Colon (tissue), 2 donors: ENCODE data around the gene DHRS4L2.
"Not testable (repeated sequence)": the region's sequence is repeated elsewhere in the genome, so short reads cannot be mapped to it uniquely, and the experiment has no call there.

Source experiments
- FAIRE-seq: peaks from 2 replicates; lab custom pipeline; 2012; peaks lifted over from hg19 to GRCh38; lab: Jason Lieb, UNC
- donor health status: control.
- donor health status: control.

Gene DHRS4L2

GRCh38 chr14:23974041-23974440 is 14.7 kb upstream of the DHRS4L2 start:
- FAIRE-seq: not testable (repeated sequence)

GRCh38 chr14:23977208-23977607 is 11.5 kb upstream of the DHRS4L2 start:
- not testable (repeated sequence) for FAIRE-seq

DNA sequence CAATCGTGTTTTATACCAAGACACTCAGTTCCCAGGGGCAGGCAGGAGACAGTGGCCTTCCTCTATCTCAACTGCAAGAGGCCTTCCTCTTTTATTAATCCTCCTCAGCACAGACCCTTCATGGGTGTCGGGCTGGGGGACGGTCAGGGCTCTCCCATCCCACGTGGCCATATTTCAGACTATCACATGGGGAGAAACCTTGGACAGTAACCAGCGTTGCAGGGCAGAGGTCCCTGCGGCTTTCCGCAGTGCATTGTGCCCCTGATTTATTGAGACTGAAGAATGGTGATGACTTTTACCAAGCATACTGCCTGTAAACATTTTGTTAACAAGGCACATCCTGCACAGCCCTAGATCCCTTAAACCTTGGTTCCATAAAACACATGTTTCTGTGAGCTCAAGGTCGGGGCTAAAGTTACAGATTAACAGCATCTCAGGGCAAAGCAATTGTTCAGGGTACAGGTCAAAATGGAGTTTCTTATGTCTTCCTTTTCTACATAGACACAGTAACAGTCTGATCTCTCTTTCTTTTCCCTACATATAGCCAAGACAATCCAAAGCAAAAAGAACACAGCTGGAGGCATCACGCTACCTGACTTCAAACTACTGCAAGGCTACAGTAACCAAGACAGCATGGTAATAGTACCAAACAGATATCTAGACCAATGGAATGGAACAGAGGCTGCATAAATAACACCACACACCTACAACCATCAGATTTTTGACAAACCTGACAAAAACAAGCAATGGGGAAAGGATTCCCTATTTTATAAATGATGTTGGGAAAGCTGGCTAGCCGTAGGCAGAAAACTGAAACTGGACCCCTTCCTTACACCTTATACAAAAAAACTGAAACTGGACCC is 6.5 kb upstream of the DHRS4L2 start:
- FAIRE-seq: not testable (repeated sequence)

DNA sequence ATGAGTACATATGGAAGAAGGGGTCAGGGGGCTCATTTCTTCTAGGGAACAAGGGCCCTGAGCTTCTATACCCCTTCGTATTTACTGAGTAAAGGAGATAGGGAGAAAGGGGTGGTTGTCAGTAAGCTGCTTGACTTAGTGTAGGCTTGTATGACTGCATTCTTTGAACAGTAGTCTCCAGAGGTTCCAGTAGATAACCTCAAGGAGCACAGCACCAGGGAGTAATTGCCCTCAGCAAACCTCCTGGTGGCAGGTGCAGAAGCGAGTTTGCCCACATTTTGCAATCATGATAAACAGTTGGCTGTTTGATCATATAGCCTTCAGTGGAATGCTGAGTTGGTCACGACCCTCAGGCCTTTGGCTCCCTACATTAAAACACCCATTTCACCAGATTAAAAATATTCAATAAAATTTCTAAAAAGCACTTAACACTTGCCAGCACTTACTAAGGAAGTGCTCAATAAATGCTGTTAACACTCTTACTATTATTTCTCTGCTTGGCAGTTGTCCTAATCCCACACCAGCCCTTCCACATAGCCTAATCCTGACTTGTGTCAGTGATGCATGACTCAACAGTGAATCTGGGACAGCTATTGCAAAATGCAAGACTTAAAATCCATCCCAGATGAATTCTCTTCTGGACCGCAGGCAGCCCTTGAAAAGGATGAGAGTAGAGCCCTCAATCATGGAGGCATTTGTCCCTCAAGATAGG is 3.7 kb upstream of the DHRS4L2 start:
- no peak for FAIRE-seq

GRCh38 chr14:23988223-23988606 is 514 bp upstream of the DHRS4L2 start:
- FAIRE-seq: not testable (repeated sequence)

- not testable (repeated sequence) for FAIRE-seq
Observed at GRCh38 chr14:23989734-23990445, 1.2 kb downstream of the DHRS4L2 start.

DNA sequence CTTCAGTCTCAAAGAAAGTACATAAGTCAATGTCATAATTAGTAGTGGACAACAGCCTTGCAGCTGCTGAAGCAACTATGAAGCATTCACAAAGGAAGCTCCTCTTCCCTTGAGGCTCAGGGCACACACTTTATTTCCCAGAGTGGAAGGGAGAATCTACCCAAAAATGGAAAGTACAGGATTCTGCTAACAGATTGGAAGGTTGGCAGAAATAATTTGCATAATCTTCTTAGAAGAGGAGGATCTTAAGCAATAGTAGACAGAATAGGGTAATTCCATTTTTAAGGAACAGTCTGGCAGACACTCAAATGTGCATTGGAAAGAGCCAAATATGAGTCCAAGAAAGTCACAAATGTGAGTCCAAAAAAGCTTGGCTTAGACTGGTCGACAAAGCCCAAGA is 2.2 kb downstream of the DHRS4L2 start:
- not testable (repeated sequence) for FAIRE-seq

DNA sequence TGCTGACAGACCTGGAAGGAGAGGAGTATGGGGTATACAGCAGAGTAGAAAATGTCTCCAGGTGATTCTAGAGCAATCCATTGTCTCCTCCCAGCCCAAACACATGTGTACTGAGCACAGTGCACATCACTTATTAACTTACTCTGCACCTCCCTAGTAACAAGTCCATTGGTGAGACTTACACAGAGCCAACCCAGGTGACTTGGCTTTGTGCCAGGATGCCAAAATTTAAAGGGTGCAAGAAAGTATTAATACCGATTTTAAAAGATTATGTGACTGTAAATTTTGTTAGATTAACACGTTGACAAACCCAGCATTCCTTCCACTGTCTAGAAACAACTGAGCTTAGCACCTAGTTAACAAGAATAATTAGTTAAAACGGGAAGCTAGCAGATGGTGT is 4.3 kb downstream of the DHRS4L2 start:
- FAIRE-seq: not testable (repeated sequence)

DNA sequence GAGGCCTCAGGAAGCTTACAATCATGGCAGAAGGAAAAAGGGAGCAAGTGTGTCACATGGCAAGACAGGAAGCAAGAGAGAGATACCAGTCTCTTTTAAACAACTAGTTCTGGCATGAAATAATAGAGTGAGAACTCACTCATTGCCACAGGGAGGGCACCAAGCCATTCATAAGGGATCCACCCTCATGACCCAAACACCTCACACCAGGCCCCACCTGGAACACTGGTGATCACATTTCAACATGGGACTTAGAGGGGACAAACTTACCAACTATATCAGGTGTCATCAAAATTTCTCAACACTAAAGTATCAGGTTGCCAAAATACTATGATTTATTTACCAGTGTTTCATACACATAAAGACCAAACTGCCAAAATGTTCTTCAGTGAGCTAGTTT is 7.3 kb downstream of the DHRS4L2 start:
- FAIRE-seq: not testable (repeated sequence)

GRCh38 chr14:23996825-23997224 is 8.1 kb downstream of the DHRS4L2 start:
- FAIRE-seq: not testable (repeated sequence)

DNA sequence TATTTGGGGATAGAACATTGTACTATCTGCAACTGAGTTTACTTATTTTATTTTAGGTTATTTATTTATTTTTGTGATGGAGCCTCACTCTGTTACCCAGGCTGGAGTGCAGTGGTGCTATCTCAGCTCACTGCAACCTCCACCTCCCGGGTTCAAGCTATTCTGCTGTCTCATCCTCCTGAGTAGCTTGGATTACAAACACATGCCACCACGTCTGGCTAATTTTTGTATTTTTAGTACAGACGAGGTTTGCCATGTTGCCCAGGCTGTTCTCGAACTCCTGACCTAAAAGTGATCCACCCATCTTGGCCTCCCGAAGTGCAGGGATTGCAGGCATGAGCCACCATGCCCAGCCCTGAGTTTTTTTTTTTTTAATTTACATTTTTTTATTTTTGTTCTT is 10.9 kb downstream of the DHRS4L2 start:
- not testable (repeated sequence) for FAIRE-seq

DNA sequence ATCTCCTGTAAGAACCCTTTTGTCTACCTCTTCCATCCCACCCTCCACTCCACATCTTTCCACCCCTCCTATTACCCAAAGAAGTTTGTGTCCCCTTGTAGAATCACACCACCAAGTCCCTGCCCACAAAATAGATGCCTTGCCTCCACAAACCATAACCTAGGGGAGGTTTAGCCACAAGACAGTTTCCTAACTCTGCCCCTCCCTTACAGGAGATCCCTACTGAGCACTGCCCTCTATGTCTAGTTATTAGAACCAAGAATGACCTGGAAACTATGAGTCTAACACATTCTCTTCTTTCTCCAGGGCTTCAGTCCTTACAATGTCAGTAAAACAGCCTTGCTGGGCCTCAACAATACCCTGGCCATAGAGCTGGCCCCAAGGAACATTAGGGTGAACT is 12.3 kb downstream of the DHRS4L2 start:
- not testable (repeated sequence) for FAIRE-seq

- not testable (repeated sequence) for FAIRE-seq
Observed at GRCh38 chr14:24001679-24002078, 12.9 kb downstream of the DHRS4L2 start.

DNA sequence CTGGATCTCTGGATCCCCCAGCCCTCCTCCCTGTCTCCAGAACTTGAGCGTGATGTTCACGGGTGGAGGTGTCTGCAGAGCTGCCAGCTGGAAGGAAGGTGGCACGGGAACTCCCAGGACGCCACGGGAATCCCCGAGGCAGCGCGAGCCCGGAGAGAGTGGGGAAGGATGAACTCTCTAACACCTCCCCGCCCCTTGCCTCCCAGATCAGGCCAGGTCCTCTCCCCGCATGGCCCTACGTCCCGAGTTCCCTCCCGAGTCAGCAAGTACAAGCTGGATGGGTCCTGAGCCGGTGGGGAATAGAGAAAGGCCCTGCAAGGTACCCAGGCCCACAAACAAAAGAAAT is 17.7 kb downstream of the DHRS4L2 start:
- FAIRE-seq: not testable (repeated sequence)

DNA sequence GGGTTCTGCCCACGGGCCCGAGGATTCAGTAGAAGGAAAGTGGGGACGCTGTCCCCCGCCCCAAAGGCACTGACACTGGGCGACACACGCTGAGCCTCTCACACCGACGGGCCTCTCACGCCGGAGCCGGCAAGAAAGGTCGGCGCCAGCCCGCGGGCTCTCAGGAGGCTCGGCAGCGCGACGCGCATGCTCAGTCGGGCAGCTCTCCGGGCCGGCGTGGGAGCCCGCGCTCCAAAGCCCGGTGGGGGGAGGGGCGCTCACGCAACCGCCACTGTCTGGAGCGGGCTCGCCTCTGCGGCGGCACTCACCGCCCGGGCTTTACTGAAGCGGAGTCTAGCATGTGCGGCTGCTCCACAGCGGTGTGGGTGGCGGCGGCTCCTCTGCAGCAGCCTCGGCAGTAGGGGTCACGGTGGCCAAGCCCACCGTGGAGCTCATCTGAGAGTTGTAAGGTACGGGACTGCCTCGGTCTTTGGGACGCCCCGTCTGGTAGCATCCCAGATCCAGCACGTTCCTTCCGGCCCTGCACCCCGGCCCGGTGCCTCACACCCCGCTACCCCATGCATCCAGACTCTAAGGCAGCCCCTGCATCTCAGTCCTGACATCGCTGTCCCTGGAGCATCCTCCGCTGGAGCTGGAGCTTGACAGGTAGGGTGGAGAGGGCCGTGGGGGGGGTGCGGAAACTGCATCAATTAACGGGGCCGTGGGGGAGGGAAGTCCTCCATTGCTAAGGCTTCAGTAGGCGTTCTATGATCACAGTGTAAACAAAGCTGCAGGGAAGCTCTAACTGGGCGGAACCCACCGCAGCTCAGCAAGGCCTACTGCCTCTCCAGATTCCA is 18.3 kb downstream of the DHRS4L2 start:
- not testable (repeated sequence) for FAIRE-seq

- FAIRE-seq: no peak
Observed at GRCh38 chr14:24011051-24011450, 22.3 kb downstream of the DHRS4L2 start.

- FAIRE-seq: not testable (repeated sequence)
Observed at GRCh38 chr14:24012726-24013273, 24.1 kb downstream of the DHRS4L2 start.

- no peak for FAIRE-seq
Observed at GRCh38 chr14:24013654-24014514, 25.2 kb downstream of the DHRS4L2 start.

DNA sequence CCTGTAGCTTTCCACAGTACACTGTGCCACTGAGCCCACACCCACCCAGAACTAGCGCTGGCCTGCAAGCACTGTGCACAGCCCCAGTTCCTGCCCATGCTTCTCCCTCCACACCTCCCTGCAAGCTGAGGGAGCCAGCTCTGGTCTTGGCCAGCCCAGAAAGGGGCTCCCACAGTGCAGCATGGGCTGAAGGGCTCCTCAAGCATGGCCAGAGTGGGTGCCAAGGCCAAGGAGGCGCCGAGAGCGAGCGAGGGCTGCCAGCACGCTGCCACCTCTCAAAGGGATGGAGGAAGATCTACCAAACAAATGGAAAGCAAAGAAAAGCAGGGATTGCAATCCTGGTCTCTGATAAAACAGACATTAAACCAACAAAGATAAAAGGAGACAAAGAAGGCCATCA is 27.0 kb downstream of the DHRS4L2 start:
- FAIRE-seq: not testable (repeated sequence)

- FAIRE-seq: not testable (repeated sequence)
Observed at GRCh38 chr14:24018978-24019377, 30.2 kb downstream of the DHRS4L2 start.
